ENCODE data around the gene ZNF732. TPM values are rescaled to one million over a fixed set of nuclear protein-coding genes. Genes with fewer than 3 reads are reported as not detected.
A peak's percentile ranks its signal among the peaks of the same experiment; 100 is the strongest.
"Not testable (repeated sequence)": the region's sequence is repeated elsewhere in the genome, so short reads cannot be mapped to it uniquely, and the experiment has no call there.

ZNF732 gene
- total RNA-seq, 1 donor from 2014 or later = 1.3 TPM

DNA sequence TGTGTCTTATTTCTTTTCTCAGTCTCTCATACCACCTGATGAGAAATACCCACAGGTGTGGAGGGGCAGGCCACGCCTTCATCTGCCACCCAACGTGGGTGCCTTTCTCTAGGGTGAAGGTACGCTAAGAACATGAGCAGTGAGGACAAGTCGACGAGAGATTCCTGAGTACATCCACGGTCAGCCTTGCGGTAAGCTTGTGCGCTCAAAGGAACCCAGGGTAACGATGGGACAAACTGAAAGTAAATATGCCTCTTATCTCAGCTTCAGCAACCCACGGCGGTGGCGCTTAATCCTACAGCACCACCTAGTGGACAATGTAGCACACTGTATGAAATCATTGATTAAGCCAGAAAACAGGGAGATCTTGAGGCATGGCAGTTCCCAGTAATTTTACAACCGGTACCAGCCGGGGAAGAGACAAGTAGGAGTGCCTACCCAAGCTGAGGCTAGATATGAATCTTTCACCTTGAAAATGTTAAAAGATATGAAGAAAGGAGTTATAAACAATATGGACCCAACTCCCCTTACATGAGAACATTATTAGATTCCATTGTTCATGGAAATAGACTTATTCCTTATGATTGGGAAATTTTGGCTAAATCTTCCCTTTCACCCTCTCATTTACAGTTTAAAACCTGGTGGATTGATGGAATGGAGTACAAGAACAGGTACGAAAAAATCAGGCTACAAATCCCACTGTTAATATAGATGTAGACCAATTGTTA, 63.0 kb downstream of the ZNF732 start:
- peak; percentile 38 for DNase-seq
- Mint-ChIP-seq H3K27me3 (ENCODE audit: unreplicated experiment) (peaks cover 2% of the 10 kb centered on the region), H3K4me1 (ENCODE audit: low read depth, unreplicated experiment) (peaks cover 22% of the 10 kb centered on the region), H3K4me3 (ENCODE audit: unreplicated experiment) (peak overlapping the region; percentile 70), H3K27ac (ENCODE audit: unreplicated experiment) (peak overlapping the region; percentile 95), H3K9me3 (ENCODE audit: unreplicated experiment) (peaks cover 31% of the 10 kb centered on the region), H3K36me3 (ENCODE audit: unreplicated experiment) (peaks cover 38% of the 10 kb centered on the region)
- TF ChIP-seq, protein P1, sequence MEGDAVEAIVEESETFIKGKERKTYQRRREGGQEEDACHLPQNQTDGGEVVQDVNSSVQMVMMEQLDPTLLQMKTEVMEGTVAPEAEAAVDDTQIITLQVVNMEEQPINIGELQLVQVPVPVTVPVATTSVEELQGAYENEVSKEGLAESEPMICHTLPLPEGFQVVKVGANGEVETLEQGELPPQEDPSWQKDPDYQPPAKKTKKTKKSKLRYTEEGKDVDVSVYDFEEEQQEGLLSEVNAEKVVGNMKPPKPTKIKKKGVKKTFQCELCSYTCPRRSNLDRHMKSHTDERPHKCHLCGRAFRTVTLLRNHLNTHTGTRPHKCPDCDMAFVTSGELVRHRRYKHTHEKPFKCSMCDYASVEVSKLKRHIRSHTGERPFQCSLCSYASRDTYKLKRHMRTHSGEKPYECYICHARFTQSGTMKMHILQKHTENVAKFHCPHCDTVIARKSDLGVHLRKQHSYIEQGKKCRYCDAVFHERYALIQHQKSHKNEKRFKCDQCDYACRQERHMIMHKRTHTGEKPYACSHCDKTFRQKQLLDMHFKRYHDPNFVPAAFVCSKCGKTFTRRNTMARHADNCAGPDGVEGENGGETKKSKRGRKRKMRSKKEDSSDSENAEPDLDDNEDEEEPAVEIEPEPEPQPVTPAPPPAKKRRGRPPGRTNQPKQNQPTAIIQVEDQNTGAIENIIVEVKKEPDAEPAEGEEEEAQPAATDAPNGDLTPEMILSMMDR (IDR thresholded peaks at IDR 0.05; ENCODE audit: partially characterized antibody, unreplicated experiment) = peak; percentile 82

DNA sequence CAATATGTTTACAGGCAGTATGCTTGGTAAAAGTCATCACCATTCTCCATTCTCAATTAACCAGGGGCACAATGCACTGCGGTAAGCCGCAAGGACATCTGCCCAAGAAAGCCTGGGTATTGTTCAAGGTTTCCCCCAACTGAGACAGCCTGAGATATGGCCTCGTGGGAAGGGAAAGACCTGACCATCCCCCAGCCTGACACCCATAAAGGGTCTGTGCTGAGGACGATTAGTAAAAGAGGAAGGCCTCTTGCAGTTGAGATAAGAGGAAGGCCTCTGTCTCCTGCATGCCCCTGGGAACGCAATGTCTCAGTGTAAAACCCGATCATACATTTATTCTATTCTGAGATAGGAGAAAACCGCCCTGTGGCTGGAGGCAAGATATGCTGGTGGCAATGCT, 63.9 kb downstream of the ZNF732 start:
- not testable (repeated sequence) for H3K27me3 Mint-ChIP-seq (ENCODE audit: unreplicated experiment)
- H3K9me3 Mint-ChIP-seq (ENCODE audit: unreplicated experiment) = peaks cover 23% of the 10 kb centered on the region
- peaks cover 29% of the 10 kb centered on the region for H3K36me3 Mint-ChIP-seq (ENCODE audit: unreplicated experiment)

DNA sequence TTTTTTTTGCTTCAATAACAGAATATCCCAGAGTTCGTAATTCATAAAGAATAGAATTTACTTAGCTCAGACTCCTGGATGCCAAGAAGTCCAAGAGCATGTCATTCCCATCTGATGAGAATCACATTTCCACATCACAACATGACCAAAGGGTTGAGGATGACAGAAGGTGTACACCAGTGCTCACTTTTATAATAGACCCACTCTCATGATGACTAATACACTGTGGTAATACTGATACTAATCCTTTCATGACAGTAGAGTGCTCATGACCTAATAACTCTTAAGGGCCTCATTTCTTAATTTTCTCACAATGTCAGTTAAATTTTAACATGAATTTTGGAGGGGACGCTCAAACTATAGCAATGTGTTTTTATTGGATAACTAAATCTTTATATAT, 69.2 kb downstream of the ZNF732 start:
- no peak overlapping the region for H3K4me3 Mint-ChIP-seq (ENCODE audit: unreplicated experiment)
- peaks cover 5% of the 10 kb centered on the region for H3K9me3 Mint-ChIP-seq (ENCODE audit: unreplicated experiment)
- TF ChIP-seq, protein P1 (IDR thresholded peaks at IDR 0.05; ENCODE audit: partially characterized antibody, unreplicated experiment) = no peak
- H3K4me1 Mint-ChIP-seq (ENCODE audit: low read depth, unreplicated experiment) = no peaks in the 10 kb centered on the region
- H3K36me3 Mint-ChIP-seq (ENCODE audit: unreplicated experiment) = peaks cover 10% of the 10 kb centered on the region
- no peak overlapping the region for H3K27ac Mint-ChIP-seq (ENCODE audit: unreplicated experiment)
- DNase-seq = no peak
- no peaks in the 10 kb centered on the region for H3K27me3 Mint-ChIP-seq (ENCODE audit: unreplicated experiment)

More for the DNA sequence above, 63.9 kb downstream of the ZNF732 start:
- peak overlapping the region; percentile 95 for H3K27ac Mint-ChIP-seq (ENCODE audit: unreplicated experiment)
- not testable (repeated sequence) for DNase-seq
- peak overlapping the region; percentile 26 for H3K4me3 Mint-ChIP-seq (ENCODE audit: unreplicated experiment)
- peaks cover 22% of the 10 kb centered on the region for H3K4me1 Mint-ChIP-seq (ENCODE audit: low read depth, unreplicated experiment)

DNA sequence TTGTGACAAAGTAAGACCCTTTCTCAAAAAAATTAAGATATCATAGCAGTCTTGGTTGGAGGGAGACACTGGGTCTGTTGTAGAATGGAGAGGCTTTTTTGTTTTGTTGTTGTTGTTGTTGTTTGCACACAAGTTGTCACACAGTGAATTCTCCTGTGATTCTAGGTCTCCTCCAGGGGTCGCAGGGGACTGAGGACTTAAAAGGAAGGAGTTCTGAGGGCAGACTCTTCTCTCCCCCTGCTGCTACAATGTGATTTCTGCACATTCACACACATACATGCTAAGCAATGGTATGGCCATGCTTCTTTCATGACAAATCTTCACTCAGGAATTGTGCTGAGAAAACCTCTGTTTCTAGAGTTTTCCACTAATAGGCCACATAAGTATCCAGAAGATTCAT, 71.1 kb downstream of the ZNF732 start:
- Mint-ChIP-seq H3K36me3 (ENCODE audit: unreplicated experiment) (peaks cover 23% of the 10 kb centered on the region), H3K27ac (ENCODE audit: unreplicated experiment) (no peak overlapping the region), H3K4me1 (ENCODE audit: low read depth, unreplicated experiment) (no peaks in the 10 kb centered on the region)

GRCh38 chr4:223913-224497, 81.3 kb downstream of the ZNF732 start:
- Mint-ChIP-seq H3K36me3 (ENCODE audit: unreplicated experiment) (peaks cover 1% of the 10 kb centered on the region), H3K27ac (ENCODE audit: unreplicated experiment) (no peak overlapping the region), H3K27me3 (ENCODE audit: unreplicated experiment) (no peaks in the 10 kb centered on the region), H3K9me3 (ENCODE audit: unreplicated experiment) (peaks cover 1% of the 10 kb centered on the region), H3K4me3 (ENCODE audit: unreplicated experiment) (no peak overlapping the region), H3K4me1 (ENCODE audit: low read depth, unreplicated experiment) (no peaks in the 10 kb centered on the region)
- no peak for DNase-seq
- TF ChIP-seq, protein P1 (IDR thresholded peaks at IDR 0.05; ENCODE audit: partially characterized antibody, unreplicated experiment) = no peak

More for the DNA sequence above, 71.1 kb downstream of the ZNF732 start:
- peaks cover 8% of the 10 kb centered on the region for H3K9me3 Mint-ChIP-seq (ENCODE audit: unreplicated experiment)
- H3K4me3 Mint-ChIP-seq (ENCODE audit: unreplicated experiment) = no peak overlapping the region
- TF ChIP-seq, protein P1 (IDR thresholded peaks at IDR 0.05; ENCODE audit: partially characterized antibody, unreplicated experiment) = no peak
- DNase-seq = no peak
- H3K27me3 Mint-ChIP-seq (ENCODE audit: unreplicated experiment) = no peaks in the 10 kb centered on the region

Small RNA genes within 50 kb of the gene (microRNA-seq; reads per million reads assigned to microRNA genes)
- gene MIR571 (ENCODE audit: unreplicated experiment) = not detected

Other genes with a start within 250 kb of the ZNF732 start
- gene ZNF718, start 181.0 kb downstream of the ZNF732 start, total RNA-seq (ENCODE audit: unreplicated experiment) = 10.7 TPM
- 22.0 TPM for gene ZNF141, start 32.3 kb upstream of the ZNF732 start, total RNA-seq (ENCODE audit: unreplicated experiment)
- gene ZNF721, start 193.7 kb upstream of the ZNF732 start, total RNA-seq (ENCODE audit: unreplicated experiment) = 36.7 TPM
- 96.4 TPM for gene PIGG, start 193.7 kb upstream of the ZNF732 start, total RNA-seq (ENCODE audit: unreplicated experiment)

Measured in glutamatergic neuron (in vitro differentiated cells).